OCI-LY3 (cell line): ENCODE data around the gene RNF11.

Experiments used
- EZH2phosphoT487 ChIP-seq: fragments of 200-600 bp; shearing (Covaris generic); IDR thresholded peaks from 2 replicates; pipeline ENCODE4 v1.6.1; 2018; ENCODE audit warnings: antibody characterized with exemption, mixed run types, low read depth
- TF ChIP-seq, protein P1 (sequence below): fragments of 200-600, 300-600 bp; sonication (generic); IDR thresholded peaks from 2 replicates; pipeline ENCODE4 v1.5.1; 2014; ENCODE audit warnings: antibody characterized with exemption, low read length, low read depth

DNA sequence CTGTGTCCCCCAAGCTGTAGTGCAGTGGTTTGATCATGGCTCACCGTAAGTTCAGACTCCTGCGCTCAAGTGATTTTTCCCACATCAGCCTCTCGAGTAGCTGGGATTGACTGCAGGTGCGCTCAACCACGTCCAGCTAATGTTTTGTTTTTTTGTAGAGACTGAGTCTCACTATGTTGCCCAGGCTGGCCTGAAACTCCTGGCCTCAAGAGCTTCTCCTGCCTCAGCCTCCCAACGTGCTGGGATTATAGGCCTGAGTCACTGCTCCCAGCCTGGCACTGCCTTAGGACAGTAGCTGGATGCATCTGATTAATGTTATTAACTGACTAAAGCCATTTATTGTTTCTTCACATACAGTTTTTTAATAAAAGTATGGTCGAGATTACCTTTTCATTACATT is 40.2 kb downstream of the RNF11 start:
- TF ChIP-seq, protein P1, sequence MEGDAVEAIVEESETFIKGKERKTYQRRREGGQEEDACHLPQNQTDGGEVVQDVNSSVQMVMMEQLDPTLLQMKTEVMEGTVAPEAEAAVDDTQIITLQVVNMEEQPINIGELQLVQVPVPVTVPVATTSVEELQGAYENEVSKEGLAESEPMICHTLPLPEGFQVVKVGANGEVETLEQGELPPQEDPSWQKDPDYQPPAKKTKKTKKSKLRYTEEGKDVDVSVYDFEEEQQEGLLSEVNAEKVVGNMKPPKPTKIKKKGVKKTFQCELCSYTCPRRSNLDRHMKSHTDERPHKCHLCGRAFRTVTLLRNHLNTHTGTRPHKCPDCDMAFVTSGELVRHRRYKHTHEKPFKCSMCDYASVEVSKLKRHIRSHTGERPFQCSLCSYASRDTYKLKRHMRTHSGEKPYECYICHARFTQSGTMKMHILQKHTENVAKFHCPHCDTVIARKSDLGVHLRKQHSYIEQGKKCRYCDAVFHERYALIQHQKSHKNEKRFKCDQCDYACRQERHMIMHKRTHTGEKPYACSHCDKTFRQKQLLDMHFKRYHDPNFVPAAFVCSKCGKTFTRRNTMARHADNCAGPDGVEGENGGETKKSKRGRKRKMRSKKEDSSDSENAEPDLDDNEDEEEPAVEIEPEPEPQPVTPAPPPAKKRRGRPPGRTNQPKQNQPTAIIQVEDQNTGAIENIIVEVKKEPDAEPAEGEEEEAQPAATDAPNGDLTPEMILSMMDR = no peak
- no peak for TF ChIP-seq EZH2phosphoT487
